Endodermal cell (in vitro differentiated cells): Measurements from ENCODE around the gene DGKA. TPM values are rescaled to one million over a fixed set of nuclear protein-coding genes. Genes with fewer than 3 reads are reported as not detected.
"Not testable (repeated sequence)": the region's sequence is repeated elsewhere in the genome, so short reads cannot be mapped to it uniquely, and the experiment has no call there.

Experiments used
- DNase-seq: peaks from one replicate; pipeline ENCODE4 v3.0.0-alpha.2; 2017
- H3K27ac ChIP-seq: 2 replicates; pipeline ENCODE4 v1.5.1; 2013; ENCODE audit warnings: mild to moderate bottlenecking, low read depth, low read length, moderate library complexity
- H3K27me3 ChIP-seq: 2 replicates; pipeline ENCODE4 v1.6.1; 2013; ENCODE audit warnings: mild to moderate bottlenecking, low read length, moderate library complexity; ENCODE audit not compliant: insufficient read depth, control insufficient read depth, poor library complexity, severe bottlenecking
- H3K36me3 ChIP-seq: 2 replicates; pipeline ENCODE4 v1.7.0; 2013; ENCODE audit warnings: mild to moderate bottlenecking, low read length, moderate library complexity; ENCODE audit not compliant: control insufficient read depth, insufficient read depth
- H3K4me1 ChIP-seq: one replicate; pipeline ENCODE4 v1.7.0; 2013; ENCODE audit warnings: low read length; ENCODE audit not compliant: control insufficient read depth, insufficient read depth
- H3K4me3 ChIP-seq: 2 replicates; pipeline ENCODE4 v1.5.1; 2013; ENCODE audit warnings: mild to moderate bottlenecking, low read length, moderate library complexity
- H3K9ac ChIP-seq: 2 replicates; pipeline ENCODE4 v1.6.1; 2013; ENCODE audit warnings: mild to moderate bottlenecking, low read length, moderate library complexity; ENCODE audit not compliant: poor library complexity, severe bottlenecking; ENCODE audit errors: extremely low read depth
- H3K9me3 ChIP-seq: 2 replicates; pipeline ENCODE4 v1.6.1; 2013; ENCODE audit warnings: mild to moderate bottlenecking, low read length, moderate library complexity; ENCODE audit not compliant: control insufficient read depth
- H3K27ac Mint-ChIP-seq: 2 replicates; pipeline ENCODE4 v1.8.0; 2020; ENCODE audit warnings: mixed read lengths
- H3K27me3 Mint-ChIP-seq: 2 replicates; pipeline ENCODE4 v1.8.0; 2021; ENCODE audit warnings: mild to moderate bottlenecking, mixed read lengths; ENCODE audit not compliant: insufficient read depth
- H3K36me3 Mint-ChIP-seq: 2 replicates; pipeline ENCODE4 v1.8.0; 2020; ENCODE audit warnings: low read depth, mixed read lengths
- H3K4me1 Mint-ChIP-seq: 2 replicates; pipeline ENCODE4 v1.8.0; 2020; ENCODE audit warnings: mixed read lengths
- H3K4me3 Mint-ChIP-seq: 2 replicates; pipeline ENCODE4 v1.8.0; 2020; ENCODE audit warnings: mild to moderate bottlenecking, moderate library complexity, mixed read lengths
- H3K9me3 Mint-ChIP-seq: 2 replicates; pipeline ENCODE4 v1.8.0; 2020; ENCODE audit warnings: mild to moderate bottlenecking, mixed read lengths
- WGBS, 2 experiments: methylation state at CpG; one replicate each; pipeline versions ENCODE4 v1.1.5 to v1.1.7; 2013; ENCODE audit warnings: missing lambda C conversion rate in 2 of 2, mixed read lengths in 1 of 2; ENCODE audit not compliant: insufficient coverage in 1 of 2, insufficient read length in 1 of 2; 5-methylcytosine and 5-hydroxymethylcytosine counted together
- total RNA-seq, 2 donors: library from RNA; stranded (reverse); fragmentation: NEBNext Ultra II Directional in 1 of 2; extraction: Animal tissue kit (Norgen Biotek cat#: 25700) in 1 of 2; gene quantifications; 2 replicates in 1 of 2; 3 replicates in 1 of 2; pipeline ENCODE4 v1.2.1, GENCODE V29; 2021
- TF ChIP-seq, protein P1 (sequence below): fragments of 200-600 bp; sonication (generic); conservative IDR thresholded peaks from 2 replicates; pipeline ENCODE4 v1.5.0; 2021; ENCODE audit warnings: antibody characterized with exemption, mild to moderate bottlenecking

DGKA gene
- total RNA-seq, 2 donors from 2014 or later, result 10.2 to 11.1 TPM

DNA sequence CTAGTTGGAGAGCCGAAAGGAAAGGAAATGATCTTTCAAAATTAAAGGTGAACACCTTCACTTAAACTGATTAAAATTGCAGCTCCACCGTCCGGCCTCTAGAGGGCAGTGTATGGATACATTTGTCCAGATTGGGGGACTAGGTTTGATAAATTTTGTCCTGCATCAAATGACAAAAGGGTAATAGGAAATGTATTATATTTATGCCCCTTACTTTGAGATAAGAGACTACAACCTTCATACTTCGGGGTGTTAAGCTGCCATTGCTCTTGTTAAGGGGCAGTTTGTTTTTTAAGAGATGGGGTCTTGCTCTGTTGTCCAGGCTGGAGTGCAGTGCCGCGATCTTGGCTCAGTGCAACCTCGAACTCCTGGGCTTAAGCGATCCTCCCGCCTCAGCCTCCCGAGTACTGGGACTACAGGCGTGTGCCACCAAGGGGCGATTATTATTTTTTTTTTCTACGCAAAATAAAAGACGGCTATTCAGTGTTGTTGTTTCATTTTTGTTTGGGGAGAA, 65.3 kb downstream of the DGKA start:
- Mint-ChIP-seq H3K9me3 (peaks cover 12% of the 10 kb centered on the region), H3K27ac (peak overlapping the region; percentile 66), H3K4me3 (peak overlapping the region; percentile 95), H3K36me3 (peaks cover 48% of the 10 kb centered on the region), H3K27me3 (no peaks in the 10 kb centered on the region), H3K4me1 (peaks cover 11% of the 10 kb centered on the region)
- peaks cover 23% of the 10 kb centered on the region for H3K9me3 ChIP-seq
- peak; percentile 81 for DNase-seq
- peaks cover 43% of the 10 kb centered on the region for H3K36me3 ChIP-seq
- H3K27me3 ChIP-seq, result no peaks in the 10 kb centered on the region
- no peaks in the 10 kb centered on the region for H3K4me1 ChIP-seq
- H3K9ac ChIP-seq, result peak overlapping the region; percentile 88
- TF ChIP-seq, protein P1, sequence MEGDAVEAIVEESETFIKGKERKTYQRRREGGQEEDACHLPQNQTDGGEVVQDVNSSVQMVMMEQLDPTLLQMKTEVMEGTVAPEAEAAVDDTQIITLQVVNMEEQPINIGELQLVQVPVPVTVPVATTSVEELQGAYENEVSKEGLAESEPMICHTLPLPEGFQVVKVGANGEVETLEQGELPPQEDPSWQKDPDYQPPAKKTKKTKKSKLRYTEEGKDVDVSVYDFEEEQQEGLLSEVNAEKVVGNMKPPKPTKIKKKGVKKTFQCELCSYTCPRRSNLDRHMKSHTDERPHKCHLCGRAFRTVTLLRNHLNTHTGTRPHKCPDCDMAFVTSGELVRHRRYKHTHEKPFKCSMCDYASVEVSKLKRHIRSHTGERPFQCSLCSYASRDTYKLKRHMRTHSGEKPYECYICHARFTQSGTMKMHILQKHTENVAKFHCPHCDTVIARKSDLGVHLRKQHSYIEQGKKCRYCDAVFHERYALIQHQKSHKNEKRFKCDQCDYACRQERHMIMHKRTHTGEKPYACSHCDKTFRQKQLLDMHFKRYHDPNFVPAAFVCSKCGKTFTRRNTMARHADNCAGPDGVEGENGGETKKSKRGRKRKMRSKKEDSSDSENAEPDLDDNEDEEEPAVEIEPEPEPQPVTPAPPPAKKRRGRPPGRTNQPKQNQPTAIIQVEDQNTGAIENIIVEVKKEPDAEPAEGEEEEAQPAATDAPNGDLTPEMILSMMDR, result peak; percentile 93
- H3K4me3 ChIP-seq, result peak overlapping the region; percentile 99
- no peak overlapping the region for H3K27ac ChIP-seq
- 69 to 93% methylated on average over 7 to 14 of the region's 14 CpGs for WGBS, 2 experiments

DNA sequence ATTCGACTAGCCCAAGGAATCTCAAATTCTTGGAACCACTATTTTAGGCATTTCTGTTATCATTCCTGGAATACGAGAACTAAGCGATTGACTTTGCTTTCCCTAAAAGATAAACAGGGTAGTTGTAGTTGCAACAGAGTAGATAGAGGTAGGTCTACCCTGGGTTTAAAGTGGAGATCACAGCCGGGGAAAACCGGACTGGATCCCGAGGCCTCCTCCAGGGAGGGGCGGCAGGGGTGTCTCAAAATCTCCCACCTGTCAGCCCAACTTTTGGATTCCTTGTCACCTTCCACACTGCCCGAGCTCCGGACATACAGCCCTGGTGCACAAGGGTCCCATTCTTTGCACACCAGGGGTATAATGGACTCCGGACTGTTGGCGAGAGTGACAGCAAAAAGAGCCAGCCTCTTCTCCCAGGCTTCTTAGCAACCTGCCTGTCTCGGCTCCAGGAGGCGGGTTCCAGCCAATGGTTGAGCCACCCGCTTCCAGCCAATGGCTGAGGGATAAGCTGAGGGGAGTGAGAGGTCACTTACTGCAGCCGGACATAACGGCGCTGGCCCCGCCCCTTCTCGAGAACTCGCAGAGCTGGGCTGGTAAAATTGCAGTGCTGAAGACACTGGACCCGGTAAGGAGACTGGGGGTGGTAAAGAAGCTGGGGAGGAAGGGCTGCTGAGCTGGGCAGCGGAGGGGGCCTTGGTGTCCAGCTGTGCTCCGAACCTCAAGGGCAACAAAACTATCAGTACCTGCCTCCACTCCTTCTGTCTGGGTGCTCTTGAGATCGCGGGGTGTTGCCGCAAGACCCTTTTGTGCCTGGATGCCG, 66.0 kb downstream of the DGKA start, which contains the start of gene SUOX:
SUOX (plus strand) TSS at position 562 of the 820 bp plus-strand sequence. CDS start 4,946 bp downstream, outside the sequence.
- H3K9ac ChIP-seq, result peak within 1 kb of the TSS; percentile 88
- H3K27me3 Mint-ChIP-seq, result no peaks in the 10 kb centered on the region
- peak; percentile 100 for DNase-seq
- TF ChIP-seq, protein P1, result no peak
- H3K4me3 Mint-ChIP-seq, result peak within 1 kb of the TSS; percentile 95
- peak within 1 kb of the TSS; percentile 99 for H3K4me3 ChIP-seq
- no peaks in the 10 kb centered on the region for H3K27me3 ChIP-seq
- peaks cover 16% of the 10 kb centered on the region for H3K9me3 Mint-ChIP-seq
- peak within 1 kb of the TSS; percentile 96 for H3K27ac Mint-ChIP-seq
- no peak within 1 kb of the TSS for H3K27ac ChIP-seq
- peaks cover 15% of the 10 kb centered on the region for H3K4me1 Mint-ChIP-seq
- H3K4me1 ChIP-seq, result no peaks in the 10 kb centered on the region
- peaks cover 45% of the 10 kb centered on the region for H3K36me3 ChIP-seq
- peaks cover 30% of the 10 kb centered on the region for H3K9me3 ChIP-seq
- 11 to 25% methylated on average over 13 to 27 of the region's 27 CpGs for WGBS, 2 experiments
- peaks cover 49% of the 10 kb centered on the region for H3K36me3 Mint-ChIP-seq

DNA sequence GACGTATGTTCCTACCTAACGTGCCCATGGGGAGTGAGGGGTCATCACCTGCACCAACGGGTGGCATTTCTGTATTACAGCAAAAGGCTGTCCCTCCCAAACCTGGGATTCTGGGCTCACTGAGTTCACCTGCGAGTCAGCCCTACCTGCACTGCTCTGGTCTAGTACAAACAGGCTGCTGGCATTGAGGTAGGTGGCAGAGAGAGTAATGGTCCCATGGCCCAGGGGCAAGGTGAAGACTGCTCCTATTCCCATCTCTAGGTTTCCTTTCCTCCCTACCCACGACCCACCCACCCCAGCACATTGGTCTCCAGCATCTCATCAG, 66.5 kb downstream of the DGKA start:
- H3K4me1 ChIP-seq, result no peaks in the 10 kb centered on the region
- Mint-ChIP-seq H3K9me3 (peaks cover 16% of the 10 kb centered on the region), H3K27ac (peak overlapping the region; percentile 96), H3K4me1 (peaks cover 15% of the 10 kb centered on the region), H3K36me3 (peaks cover 49% of the 10 kb centered on the region), H3K27me3 (no peaks in the 10 kb centered on the region), H3K4me3 (peak overlapping the region; percentile 95)
- WGBS, 2 experiments, result 5 to 8% methylated on average over 4 to 5 of the region's 5 CpGs
- peaks cover 45% of the 10 kb centered on the region for H3K36me3 ChIP-seq
- TF ChIP-seq, protein P1, result no peak
- peak overlapping the region; percentile 88 for H3K9ac ChIP-seq
- DNase-seq, result no peak
- peaks cover 36% of the 10 kb centered on the region for H3K9me3 ChIP-seq
- H3K27ac ChIP-seq, result no peak overlapping the region
- no peaks in the 10 kb centered on the region for H3K27me3 ChIP-seq
- H3K4me3 ChIP-seq, result peak overlapping the region; percentile 99

DNA sequence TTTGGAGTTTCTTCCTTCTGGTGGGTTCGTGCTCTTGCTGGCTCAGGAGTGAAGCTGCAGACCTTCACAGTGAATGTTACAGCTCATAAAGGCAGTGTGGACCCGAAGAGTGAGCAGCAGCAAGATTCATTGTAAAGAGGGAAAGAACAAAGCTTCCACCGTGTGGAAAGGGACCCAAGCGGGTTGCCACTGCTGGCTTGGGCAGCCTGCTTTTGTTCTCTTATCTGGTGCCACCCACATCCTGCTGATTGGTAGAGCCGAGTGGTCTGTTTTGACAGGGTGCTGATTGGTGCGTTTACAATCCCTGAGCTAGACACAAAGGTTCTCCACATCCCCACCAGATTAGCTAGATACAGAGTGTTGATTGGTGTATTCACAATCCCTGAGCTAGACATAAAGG, 68.6 kb downstream of the DGKA start:
- Mint-ChIP-seq H3K4me1 (peaks cover 15% of the 10 kb centered on the region), H3K36me3 (peaks cover 45% of the 10 kb centered on the region), H3K4me3 (peak overlapping the region; percentile 24), H3K9me3 (peaks cover 16% of the 10 kb centered on the region), H3K27ac (peak overlapping the region; percentile 75)
- H3K27me3 Mint-ChIP-seq, H3K9ac ChIP-seq, H3K27ac ChIP-seq, H3K4me1 ChIP-seq, H3K27me3 ChIP-seq: not testable (repeated sequence)
- 89 to 92% methylated on average over 2 to 4 of the region's 6 CpGs for whole genome bisulfite sequencing, 2 experiments
- Histone ChIP-seq H3K9me3 (peaks cover 37% of the 10 kb centered on the region), H3K4me3 (peak overlapping the region; percentile 99), H3K36me3 (peaks cover 44% of the 10 kb centered on the region)
- DNase-seq, result peak; percentile 70

DNA sequence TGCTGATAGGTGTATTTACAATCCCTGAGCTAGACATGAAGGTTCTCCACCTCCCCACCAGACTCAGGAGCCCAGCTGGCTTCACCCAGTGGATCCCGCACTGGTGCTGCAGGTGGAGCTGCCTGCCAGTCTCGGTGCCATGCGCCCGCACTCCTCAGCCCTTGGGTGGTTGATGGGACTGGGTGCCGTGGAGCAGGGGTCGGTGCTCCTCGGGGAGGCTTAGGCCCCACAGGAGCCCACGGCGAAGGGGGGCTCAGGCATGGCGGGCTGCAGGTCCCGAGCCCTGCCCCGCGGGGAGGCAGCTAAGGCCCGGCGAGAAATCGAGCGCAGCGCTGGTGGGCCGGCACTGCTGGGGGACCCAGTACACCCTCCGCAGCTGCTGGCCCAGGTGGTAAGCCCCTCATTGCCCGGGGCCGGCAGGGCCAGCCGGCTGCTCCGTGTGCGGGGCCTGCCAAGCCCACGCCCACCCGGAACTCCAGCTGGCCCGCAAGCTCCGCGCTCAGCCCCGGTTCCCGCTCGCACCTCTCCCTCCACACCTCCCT, 69.1 kb downstream of the DGKA start:
- Mint-ChIP-seq H3K36me3 (peaks cover 48% of the 10 kb centered on the region), H3K4me1 (peaks cover 15% of the 10 kb centered on the region), H3K9me3 (peaks cover 16% of the 10 kb centered on the region)
- H3K4me3 ChIP-seq, DNase-seq, H3K27ac Mint-ChIP-seq, H3K27me3 Mint-ChIP-seq, H3K9ac ChIP-seq, H3K4me3 Mint-ChIP-seq, H3K27me3 ChIP-seq, H3K27ac ChIP-seq, H3K4me1 ChIP-seq: not testable (repeated sequence)
- WGBS, 2 experiments, result 97 to 100% methylated on average over 2 to 33 of the region's 33 CpGs
- Histone ChIP-seq H3K36me3 (peaks cover 46% of the 10 kb centered on the region), H3K9me3 (peaks cover 37% of the 10 kb centered on the region)
